HepG2 (cell line): ENCODE data around the gene ANTXR1. TPM values are rescaled to one million over a fixed set of nuclear protein-coding genes. Genes with fewer than 3 reads are reported as not detected.

Source experiments
- CC2D1A ChIP-seq: sonication (generic); formaldehyde crosslinking; IDR thresholded peaks from 2 replicates; pipeline ENCODE4 v1.8.1; 2023; ENCODE audit warnings: mild to moderate bottlenecking, missing genetic modification reagents
- DNMT3B ChIP-seq: conservative IDR thresholded peaks from 2 replicates; pipeline ENCODE4 v1.6.1; 2016; ENCODE audit warnings: missing biosample characterization, control low read depth
- ELF1 ChIP-seq: sonication (generic); formaldehyde crosslinking; IDR thresholded peaks from 2 replicates; pipeline ENCODE4 v1.4.0; 2020; ENCODE audit warnings: missing genetic modification reagents
- EP300 ChIP-seq, 3 experiments: sonication (generic) in 1 of 3; formaldehyde crosslinking in 1 of 3; IDR thresholded peaks; 2 replicates each; pipeline versions ENCODE4 v1.5.1 to v1.6.1; 2011 to 2020; ENCODE audit warnings: low read depth in 2 of 3, low read length in 2 of 3, borderline replicate concordance in 1 of 3, improper control_type of control experiment in 1 of 3, mild to moderate bottlenecking in 1 of 3, missing genetic modification reagents in 1 of 3, moderate library complexity in 1 of 3
- FOXM1 ChIP-seq: sonication (generic); formaldehyde crosslinking; IDR thresholded peaks from 2 replicates; pipeline ENCODE4 v1.5.0; 2020; ENCODE audit warnings: missing genetic modification reagents
- GABPB1 ChIP-seq: IDR thresholded peaks from 2 replicates; pipeline ENCODE4 v1.6.1; 2016; ENCODE audit warnings: mild to moderate bottlenecking, missing genetic modification reagents, moderate library complexity, missing compliant biosample characterization
- GPBP1L1 ChIP-seq: sonication (generic); formaldehyde crosslinking; IDR thresholded peaks from 2 replicates; pipeline ENCODE4 v1.5.0; 2020; ENCODE audit warnings: mild to moderate bottlenecking, missing genetic modification reagents
- IRX3 ChIP-seq: sonication (generic); formaldehyde crosslinking; IDR thresholded peaks from 2 replicates; pipeline ENCODE4 v1.8.1; 2023; ENCODE audit warnings: mild to moderate bottlenecking, low read depth, missing genetic modification reagents, borderline replicate concordance
- KDM2A ChIP-seq: sonication (generic); formaldehyde crosslinking; IDR thresholded peaks from 2 replicates; pipeline ENCODE4 v1.4.0; 2020; ENCODE audit warnings: low read depth, missing genetic modification reagents, borderline replicate concordance
- NFATC3 ChIP-seq: sonication (generic); formaldehyde crosslinking; IDR thresholded peaks from 2 replicates; pipeline ENCODE4 v1.5.1; 2020; ENCODE audit warnings: mild to moderate bottlenecking, missing genetic modification reagents
- NR2C2 ChIP-seq: sonication (generic); formaldehyde crosslinking; IDR thresholded peaks from 2 replicates; pipeline ENCODE4 v1.4.0; 2020; ENCODE audit warnings: missing genetic modification reagents, mild to moderate bottlenecking, moderate library complexity, borderline replicate concordance
- REL ChIP-seq: sonication (generic); formaldehyde crosslinking; conservative IDR thresholded peaks from 2 replicates; pipeline ENCODE4 v1.8.0; 2022; ENCODE audit warnings: mild to moderate bottlenecking, missing genetic modification reagents, moderate library complexity
- THYN1 ChIP-seq: sonication (generic); formaldehyde crosslinking; IDR thresholded peaks from 2 replicates; pipeline ENCODE4 v1.8.1; 2023; ENCODE audit warnings: low read depth, mild to moderate bottlenecking, moderate library complexity, missing genetic modification reagents, borderline replicate concordance
- ZBTB2 ChIP-seq: sonication (generic); formaldehyde crosslinking; IDR thresholded peaks from 2 replicates; pipeline ENCODE4 v1.8.0; 2022; ENCODE audit warnings: low read depth, missing genetic modification reagents
- ZIK1 ChIP-seq: sonication (generic); formaldehyde crosslinking; IDR thresholded peaks from 2 replicates; pipeline ENCODE4 v1.5.0; 2020; ENCODE audit warnings: mild to moderate bottlenecking, low read depth, missing genetic modification reagents, borderline replicate concordance
- ZNF10 ChIP-seq: sonication (generic); formaldehyde crosslinking; IDR thresholded peaks from 2 replicates; pipeline ENCODE4 v1.4.0; 2020; ENCODE audit warnings: mild to moderate bottlenecking, low read depth, missing genetic modification reagents, borderline replicate concordance
- ZNF230 ChIP-seq: sonication (generic); formaldehyde crosslinking; IDR thresholded peaks from 2 replicates; pipeline ENCODE4 v1.4.0; 2020; ENCODE audit warnings: mild to moderate bottlenecking, missing genetic modification reagents
- ZNF451 ChIP-seq: sonication (generic); formaldehyde crosslinking; IDR thresholded peaks from 2 replicates; pipeline ENCODE4 v1.5.0; 2020; ENCODE audit warnings: mild to moderate bottlenecking, missing genetic modification reagents
- ZNF512 ChIP-seq: sonication (generic); formaldehyde crosslinking; IDR thresholded peaks from 2 replicates; pipeline ENCODE4 v1.4.0; 2020; ENCODE audit warnings: mild to moderate bottlenecking, missing genetic modification reagents
- ZNF558 ChIP-seq: sonication (generic); formaldehyde crosslinking; IDR thresholded peaks from 2 replicates; pipeline ENCODE4 v1.9.0; 2022; ENCODE audit warnings: mild to moderate bottlenecking, missing genetic modification reagents, borderline replicate concordance
- ZNF75D ChIP-seq: sonication (generic); formaldehyde crosslinking; IDR thresholded peaks from 2 replicates; pipeline ENCODE4 v1.8.1; 2023; ENCODE audit warnings: missing genetic modification reagents, mild to moderate bottlenecking, borderline replicate concordance
- ZNF777 ChIP-seq: sonication (generic); formaldehyde crosslinking; IDR thresholded peaks from 2 replicates; pipeline ENCODE4 v1.4.0; 2020; ENCODE audit warnings: missing genetic modification reagents
- polyA plus RNA-seq, 8 experiments: library from polyadenylated mRNA; depleted of rRNA in 3 of 8; stranded (reverse) in 7 of 8; unstranded in 1 of 8; fragments of >200 nt; fragmentation: Illumina TruSeq in 4 of 8; extraction: Trizol in 4 of 8; gene quantifications; 2 replicates each; pipeline versions ENCODE4 v1.2.1 to v1.2.3, GENCODE V29; 2011 to 2016; ENCODE audit warnings: low read depth in 4 of 8, missing spikeins in 1 of 8, mixed read lengths in 1 of 8; ENCODE audit not compliant: insufficient read depth in 1 of 8
- total RNA-seq, 5 experiments: library from RNA; depleted of rRNA; stranded (reverse); fragments of >200 nt; fragmentation: Illumina TruSeq; extraction: Trizol; gene quantifications; 2 replicates each; pipeline ENCODE4 v1.2.3, GENCODE V29; 2016; ENCODE audit warnings: low read depth in 1 of 5
- TF ChIP-seq, protein P1 (sequence below): IDR thresholded peaks from 2 replicates; pipeline ENCODE4 v1.6.1; 2012; ENCODE audit warnings: low read depth, low read length, improper control_type of control experiment

The ANTXR1 gene
- total and polyA plus RNA-seq, 2 of the 13 experiments (the other 11 are each of a cell fraction or from before 2014, with no cell fraction given) = 4.5 to 12.7 TPM

- TF ChIP-seq ZBTB2 (CRISPR knock-in tag) (no peak), ZNF512 (0 out of 2 replicates have a peak, but pooled peaks have one; percentile 59), NR2C2 (CRISPR knock-in tag) (no peak), ZNF558 (CRISPR knock-in tag) (no peak), GABPB1 (CRISPR knock-in tag) (no peak), NFATC3 (CRISPR knock-in tag) (no peak), EP300 (IDR thresholded peaks at IDR 0.05; ENCODE audit: low read depth in 2 of 2, low read length in 2 of 2) (peak; percentile 94; a peak in 2 of 4 replicates), EP300 (CRISPR knock-in tag; IDR thresholded peaks at IDR 0.05; ENCODE audit: borderline replicate concordance) (peak; percentile 89), REL (CRISPR knock-in tag) (no peak), FOXM1 (CRISPR knock-in tag) (no peak), DNMT3B (CRISPR knock-in tag) (no peak), ZNF230 (CRISPR knock-in tag) (no peak), GPBP1L1 (CRISPR knock-in tag) (no peak), KDM2A (CRISPR knock-in tag) (0 out of 2 replicates have a peak, but pooled peaks have one; percentile 21), ZNF777 (CRISPR knock-in tag) (no peak), ZNF10 (no peak), ZNF75D (CRISPR knock-in tag) (no peak), ELF1 (0 out of 2 replicates have a peak, but pooled peaks have one; percentile 14), ZNF451 (no peak), ZIK1 (no peak), IRX3 (CRISPR knock-in tag) (no peak), THYN1 (CRISPR knock-in tag) (no peak), CC2D1A (no peak)
- TF ChIP-seq, protein P1, sequence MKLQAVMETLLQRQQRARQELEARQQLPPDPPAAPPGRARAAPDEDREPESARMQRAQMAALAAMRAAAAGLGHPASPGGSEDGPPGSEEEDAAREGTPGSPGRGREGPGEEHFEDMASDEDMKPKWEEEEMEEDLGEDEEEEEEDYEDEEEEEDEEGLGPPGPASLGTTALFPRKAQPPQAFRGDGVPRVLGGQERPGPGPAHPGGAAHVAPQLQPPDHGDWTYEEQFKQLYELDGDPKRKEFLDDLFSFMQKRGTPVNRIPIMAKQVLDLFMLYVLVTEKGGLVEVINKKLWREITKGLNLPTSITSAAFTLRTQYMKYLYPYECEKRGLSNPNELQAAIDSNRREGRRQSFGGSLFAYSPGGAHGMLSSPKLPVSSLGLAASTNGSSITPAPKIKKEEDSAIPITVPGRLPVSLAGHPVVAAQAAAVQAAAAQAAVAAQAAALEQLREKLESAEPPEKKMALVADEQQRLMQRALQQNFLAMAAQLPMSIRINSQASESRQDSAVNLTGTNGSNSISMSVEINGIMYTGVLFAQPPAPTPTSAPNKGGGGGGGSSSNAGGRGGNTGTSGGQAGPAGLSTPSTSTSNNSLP = 0 out of 2 replicates have a peak, but pooled peaks have one; percentile 36
Measured at GRCh38 chr2:69279931-69280681, 267.1 kb downstream of the ANTXR1 start (continued).
